ENCODE measurements around the gene INAFM2.

Gene INAFM2

DNA sequence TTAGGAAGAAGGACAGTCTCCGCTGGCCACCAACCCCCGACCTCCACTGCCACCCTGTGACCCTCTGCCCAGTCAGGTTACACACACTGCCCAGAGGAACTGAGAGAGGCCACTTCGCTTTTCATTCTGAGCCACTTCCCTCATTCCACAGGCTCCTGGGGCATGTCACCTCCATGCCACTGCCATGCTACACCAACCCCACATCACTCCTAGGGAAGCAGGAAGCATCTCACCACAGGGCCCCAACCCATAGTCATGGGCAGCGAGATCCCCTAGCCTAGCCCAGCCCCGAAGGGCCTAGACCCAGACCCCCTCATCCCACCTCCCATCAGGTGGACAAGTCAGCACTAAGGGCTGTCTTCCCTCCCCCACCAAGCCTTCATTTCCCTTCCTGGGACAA is 17.1 kb upstream of the INAFM2 start:
- no peak for DNase-seq (ENCODE audit: low read depth in 2 of 2)

GRCh38 chr15:40306908-40307307 is 16.6 kb upstream of the INAFM2 start:
- no peak for DNase-seq (ENCODE audit: low read depth in 2 of 2)

- DNase-seq (ENCODE audit: low read depth in 2 of 2): peak; percentile 24 to 41
Measured at GRCh38 chr15:40307421-40308211, 15.9 kb upstream of the INAFM2 start, which contains the start of gene PLCB2. Gene PLCB2, minus strand, starts transcription at chr15:40307935. Its CDS starts 263 bp downstream, at chr15:40307672.

DNA sequence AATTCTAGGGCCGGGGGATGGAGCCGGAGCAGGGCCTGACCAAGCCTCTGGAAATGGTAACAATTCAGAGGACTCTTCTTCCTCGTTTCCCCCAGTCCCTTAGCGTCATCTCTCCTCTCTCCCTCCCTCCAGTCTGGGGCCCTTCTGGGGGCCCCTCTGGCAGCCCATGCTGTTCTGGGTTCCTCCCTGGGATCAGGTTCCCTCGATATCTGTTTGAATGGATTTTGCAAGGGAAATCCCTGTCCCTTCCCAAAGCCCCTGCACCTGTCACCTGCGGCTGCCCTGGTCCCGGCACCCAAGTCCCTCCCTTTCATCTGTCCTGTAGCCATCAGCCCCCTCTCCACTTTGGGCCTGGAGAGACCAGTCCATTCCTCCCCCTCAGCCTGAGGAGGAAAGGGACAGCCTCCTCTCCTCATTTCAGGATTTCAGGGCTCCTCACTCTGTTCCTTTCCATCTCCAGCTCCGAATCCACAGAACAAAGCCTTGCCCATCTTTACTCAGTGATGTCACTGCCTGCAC is 14.1 kb upstream of the INAFM2 start:
- no peak for DNase-seq (ENCODE audit: low read depth in 2 of 2)

DNA sequence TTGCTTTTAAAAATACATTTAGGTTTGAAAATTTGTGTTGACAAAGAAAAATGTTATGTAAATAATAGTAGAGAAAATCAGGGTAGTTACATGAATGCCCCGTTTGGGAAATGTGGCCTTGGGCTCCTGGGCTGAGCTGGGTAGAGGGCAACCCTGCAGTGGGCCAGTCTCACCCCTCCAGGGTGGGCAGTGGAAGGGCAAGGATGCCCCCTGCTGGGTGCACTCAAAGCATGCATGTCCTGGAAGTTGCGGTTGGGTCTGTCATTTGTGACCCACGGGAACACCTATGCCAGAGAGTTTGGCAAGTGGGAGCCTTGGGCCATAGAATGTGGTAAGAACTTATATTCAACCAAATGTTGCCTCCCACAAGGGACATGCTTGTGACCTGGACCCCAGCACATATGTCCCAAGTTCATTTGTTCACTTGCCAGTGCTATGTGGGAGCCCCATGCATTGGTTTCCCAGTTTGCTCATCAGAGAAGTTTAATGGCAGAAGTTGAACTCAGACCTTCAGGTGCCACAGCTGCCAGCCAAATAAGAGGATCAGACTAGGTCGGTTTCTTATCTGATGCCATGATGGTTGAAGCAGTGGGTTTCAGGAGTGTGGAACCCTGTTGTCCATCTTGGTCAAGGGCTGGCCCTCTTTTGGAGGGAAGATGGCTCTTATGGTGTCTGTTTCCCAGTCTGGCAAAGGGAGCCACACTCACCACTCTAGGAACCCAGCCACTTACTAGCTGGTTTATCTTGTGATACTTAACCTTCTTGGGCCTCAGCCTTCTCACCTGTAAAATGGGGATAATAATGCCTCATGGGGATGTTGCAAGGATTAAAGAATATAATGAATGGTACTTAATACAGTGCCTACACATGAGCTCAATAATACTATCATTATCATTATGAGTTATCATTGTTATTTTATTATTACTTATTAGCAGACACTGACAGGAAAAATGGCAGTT is 13.2 kb upstream of the INAFM2 start:
- DNase-seq (ENCODE audit: low read depth in 2 of 2): peak in 1 of 2 donors; percentile 42

DNA sequence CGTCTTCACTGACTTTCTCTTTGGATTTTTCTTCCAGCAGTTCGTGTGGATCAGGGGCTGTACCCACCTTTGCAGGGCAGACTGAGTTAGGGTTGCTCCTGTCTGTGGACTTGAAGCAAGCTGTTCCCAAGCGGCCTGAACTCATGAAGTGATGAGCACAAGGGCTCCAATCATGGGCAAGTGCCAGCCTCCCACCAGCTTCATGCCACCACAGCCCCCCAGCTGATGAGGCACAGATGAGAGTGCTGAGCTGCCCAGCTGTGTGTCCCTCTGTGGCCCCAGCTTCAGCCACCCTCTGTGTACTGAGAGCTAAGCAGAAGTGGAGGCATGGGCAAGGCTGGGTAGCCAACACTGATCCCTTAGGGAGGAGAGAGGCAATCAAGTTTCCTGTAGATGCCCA is 12.5 kb upstream of the INAFM2 start:
- DNase-seq (ENCODE audit: low read depth in 2 of 2): no peak

DNA sequence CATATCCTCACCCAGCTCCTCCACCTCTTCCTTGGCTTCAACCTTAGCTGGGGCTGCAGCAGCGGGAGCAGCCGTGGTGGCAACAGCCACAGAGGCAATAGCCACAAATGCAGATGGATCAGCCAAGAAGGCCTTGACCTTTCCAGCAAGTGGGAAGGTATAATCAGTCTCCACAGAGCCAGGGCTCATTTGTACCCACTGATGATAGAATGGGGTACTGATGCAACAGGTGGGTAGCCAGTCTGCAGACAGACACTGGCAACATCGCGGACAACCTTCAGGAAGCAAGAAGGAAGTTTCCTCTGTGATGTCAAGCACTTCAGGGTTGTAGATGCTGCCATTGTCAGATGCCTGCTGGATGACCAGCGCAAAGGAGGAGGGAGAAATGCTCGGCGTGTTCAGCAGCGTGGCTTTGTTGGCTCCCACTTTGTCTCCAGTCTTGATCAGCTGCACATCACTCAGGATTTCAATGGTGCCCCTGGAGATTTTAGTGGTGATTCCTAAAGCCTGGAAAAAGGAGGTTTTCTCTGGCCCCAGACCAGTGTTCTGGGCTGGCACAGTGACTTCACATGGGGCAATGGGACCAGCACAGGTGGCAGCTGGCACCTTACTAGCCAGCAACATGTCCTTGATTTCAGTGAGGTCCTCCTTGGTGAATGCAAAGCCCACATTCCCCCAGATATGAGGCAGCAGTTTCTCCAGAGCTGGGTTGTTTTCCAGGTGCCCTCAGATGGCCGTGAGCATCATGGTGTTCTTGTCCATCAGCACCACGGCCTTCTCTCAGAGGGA is 10.9 kb upstream of the INAFM2 start:
- DNase-seq (ENCODE audit: low read depth in 2 of 2): no peak

GRCh38 chr15:40313531-40314398 is 9.7 kb upstream of the INAFM2 start:
- no peak for DNase-seq (ENCODE audit: low read depth in 2 of 2)

- no peak for DNase-seq (ENCODE audit: low read depth in 2 of 2)
Measured at GRCh38 chr15:40314723-40315276, 8.7 kb upstream of the INAFM2 start.

DNA sequence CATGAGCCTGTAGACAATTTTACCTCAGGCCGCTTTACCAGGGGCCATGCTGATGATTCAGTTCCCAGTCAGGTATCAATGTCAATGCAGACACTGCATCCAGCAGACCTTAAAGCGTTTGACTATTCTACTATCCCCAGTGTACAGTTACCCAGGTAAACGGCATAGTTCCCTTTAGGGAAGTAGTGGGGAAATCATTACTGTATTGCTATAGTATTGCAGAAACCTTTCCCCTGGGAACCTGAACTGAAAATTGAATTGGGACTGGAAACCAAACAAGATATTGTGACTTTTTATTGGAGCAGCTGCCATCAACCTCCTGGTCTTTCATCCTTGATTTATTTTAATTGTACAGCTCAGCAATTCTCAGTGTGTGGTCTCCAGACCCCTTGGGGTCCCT is 6.6 kb upstream of the INAFM2 start:
- DNase-seq (ENCODE audit: low read depth in 2 of 2): no peak

DNA sequence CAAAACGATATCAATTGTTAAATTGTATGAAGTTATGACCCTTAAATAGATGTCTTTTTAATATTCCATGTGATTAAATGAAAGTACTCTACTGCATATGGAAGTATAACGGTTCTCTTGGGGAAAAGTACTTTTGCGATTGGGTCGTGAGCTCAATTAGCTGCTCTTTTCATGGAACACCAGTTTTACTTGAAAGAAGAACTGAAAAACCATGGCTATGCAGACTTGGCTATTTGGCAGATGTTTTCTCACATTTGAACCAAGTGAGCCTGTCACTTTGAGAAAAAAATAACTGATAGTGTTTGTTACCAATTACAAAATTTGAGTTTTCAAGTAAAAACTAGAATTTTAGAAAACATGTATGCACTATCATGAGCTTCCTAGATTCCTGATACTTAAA is 5.9 kb upstream of the INAFM2 start:
- DNase-seq (ENCODE audit: low read depth in 2 of 2): no peak

DNA sequence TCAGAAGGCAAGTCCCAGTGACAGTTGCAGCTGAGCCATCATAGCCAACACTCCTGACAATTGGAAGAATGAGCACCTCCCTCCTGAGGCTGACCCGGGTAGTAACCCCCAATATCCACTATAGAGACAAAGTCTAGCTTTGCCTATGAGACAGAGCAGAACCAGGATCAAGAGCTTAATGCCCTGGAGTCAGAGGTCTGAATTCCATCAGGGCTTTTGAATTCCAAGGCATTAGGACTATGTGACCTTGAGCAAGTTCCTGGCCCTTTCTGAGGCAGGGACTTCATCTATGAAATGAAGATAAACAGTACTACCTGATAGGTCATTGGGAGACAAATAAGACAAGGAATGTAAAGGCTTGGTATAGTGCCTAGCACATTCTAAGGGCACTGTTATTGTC is 3.1 kb upstream of the INAFM2 start:
- no peak for DNase-seq (ENCODE audit: low read depth in 2 of 2)

DNA sequence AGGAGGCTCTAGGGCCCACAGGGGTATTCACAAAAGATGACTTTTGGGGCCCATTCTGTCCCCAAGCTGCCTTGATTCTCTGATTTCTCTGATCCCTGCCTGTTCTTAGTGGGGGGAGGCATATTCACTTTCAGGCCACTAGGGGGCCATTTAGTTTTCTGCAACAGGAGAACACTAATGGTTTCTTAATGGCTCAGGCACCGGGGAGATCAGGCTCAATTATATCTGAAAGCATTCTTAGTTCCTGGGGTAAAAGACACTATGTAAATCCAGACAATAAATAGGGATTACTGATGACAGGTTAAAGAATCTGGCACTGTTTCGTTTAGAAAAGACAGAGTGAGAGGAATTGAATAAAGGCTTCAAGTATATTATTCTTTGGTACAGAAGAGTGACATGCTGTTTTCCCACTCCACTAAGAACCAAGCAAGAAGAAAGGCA is 2.5 kb upstream of the INAFM2 start:
- DNase-seq (ENCODE audit: low read depth in 2 of 2): peak in 1 of 2 donors; percentile 30

- no peak for DNase-seq (ENCODE audit: low read depth in 2 of 2)
Measured at GRCh38 chr15:40322531-40323238, 807 bp upstream of the INAFM2 start.

GRCh38 chr15:40323953-40324937 is 753 bp downstream of the INAFM2 start:
- DNase-seq (ENCODE audit: low read depth in 2 of 2): no peak

GRCh38 chr15:40325188-40325587 is 1.7 kb downstream of the INAFM2 start:
- DNase-seq (ENCODE audit: low read depth in 2 of 2): no peak

- no peak for DNase-seq (ENCODE audit: low read depth in 2 of 2)
Measured at GRCh38 chr15:40325700-40326099, 2.2 kb downstream of the INAFM2 start.

- DNase-seq (ENCODE audit: low read depth in 2 of 2): no peak
Measured at GRCh38 chr15:40327457-40327856, 4.0 kb downstream of the INAFM2 start.

Measured in stimulated activated CD8-positive, alpha-beta memory T cell treated with anti-CD3 and anti-CD28 coated beads, Interleukin-2, amount 100 ng/mL, for 1 hour (primary cell).